ENCODE results near the gene SCRN1.
A peak's percentile ranks its signal among the peaks of the same experiment; 100 is the strongest.

Gene SCRN1

GRCh38 chr7:29875741-29876140 is 113.9 kb downstream of the SCRN1 start:
- no peaks in the 10 kb centered on the region for H4K20me1 ChIP-seq
- no peaks in the 10 kb centered on the region for H3K36me3 ChIP-seq
- no peak overlapping the region for H3K27ac ChIP-seq
- H3K9ac ChIP-seq, result no peak overlapping the region
- no peak overlapping the region for H3K4me3 ChIP-seq
- H3K4me2 ChIP-seq, result no peak overlapping the region
- TF ChIP-seq Cebpa-rat (IDR thresholded peaks at IDR 0.05), result no peak
- H3K4me1 ChIP-seq, result peaks cover 0 to 14% (median 0%) of the 10 kb centered on the region in 10 experiments; a peak in 3 of 20 replicates
- H3K27me3 ChIP-seq, result no peaks in the 10 kb centered on the region
- H3K9me3 ChIP-seq (replicated peaks in 1 of 11), result no peaks in the 10 kb centered on the region

GRCh38 chr7:29873644-29874294 is 115.8 kb downstream of the SCRN1 start:
- no peak for TF ChIP-seq Cebpa-rat (IDR thresholded peaks at IDR 0.05)
- H3K36me3 ChIP-seq, result no peaks in the 10 kb centered on the region
- H3K4me1 ChIP-seq, result peaks cover 0 to 5% (median 0%) of the 10 kb centered on the region in 10 experiments; a peak in 2 of 20 replicates
- no peak overlapping the region for H3K27ac ChIP-seq
- H3K4me3 ChIP-seq, result no peak overlapping the region
- H3K4me2 ChIP-seq, result no peak overlapping the region
- H3K9ac ChIP-seq, result no peak overlapping the region
- H3K9me3 ChIP-seq (replicated peaks in 1 of 11), result no peaks in the 10 kb centered on the region
- H3K27me3 ChIP-seq, result no peaks in the 10 kb centered on the region
- no peaks in the 10 kb centered on the region for H4K20me1 ChIP-seq

GRCh38 chr7:29871787-29872398 is 117.7 kb downstream of the SCRN1 start:
- H3K4me1 ChIP-seq, result peaks cover 0 to 5% (median 2%) of the 10 kb centered on the region in 10 experiments; a peak in 11 of 20 replicates
- 0 out of 22 replicates have a peak overlapping the region, but pooled peaks of 1 of the 11 experiments have one; percentile 4 for H3K4me2 ChIP-seq
- no peaks in the 10 kb centered on the region for H4K20me1 ChIP-seq
- no peak overlapping the region for H3K4me3 ChIP-seq
- no peaks in the 10 kb centered on the region for H3K27me3 ChIP-seq
- H3K9ac ChIP-seq, result no peak overlapping the region
- TF ChIP-seq Cebpa-rat (IDR thresholded peaks at IDR 0.05), result peak in 1 of 11 experiments; percentile 26; a peak in 1 of 22 replicates
- H3K36me3 ChIP-seq, result no peaks in the 10 kb centered on the region
- no peaks in the 10 kb centered on the region for H3K9me3 ChIP-seq (replicated peaks in 1 of 11)
- H3K27ac ChIP-seq, result no peak overlapping the region
